HEK293 (cell line): ENCODE data around the gene LIN7C.
A peak's percentile ranks its signal among the peaks of the same experiment; 100 is the strongest.

ENCODE experiments used
- CTCF ChIA-PET: fragments of 350-600 bp; formaldehyde crosslinking; extraction: SDS; loops from one replicate; lab custom pipeline; 2021; ENCODE audit warnings: antibody characterized with exemption; lab: Yijun Ruan, JAX
- POLR2A ChIA-PET: fragments of 300-600 bp; formaldehyde crosslinking; extraction: SDS; loops from one replicate; lab custom pipeline; 2020; ENCODE audit warnings: antibody characterized with exemption, inconsistent platforms; lab: Yijun Ruan, JAX
- H3K27ac ChIP-seq: fragments of 200-500 bp; sonication (Bioruptor generic); 2 replicates; pipeline ENCODE4 v1.5.1; 2014; ENCODE audit warnings: low read depth, low read length, control low read depth, inconsistent platforms; ENCODE audit errors: extremely low read depth
- H3K36me3 ChIP-seq, 2 experiments: fragments of 200-500 bp in 1 of 2; sonication (Bioruptor generic) in 1 of 2; 1 replicate in 1 of 2; 2 replicates in 1 of 2; pipeline ENCODE4 v1.5.1; 2014 to 2017; ENCODE audit warnings: inconsistent platforms in 2 of 2, low read length in 2 of 2; ENCODE audit not compliant: control insufficient read depth in 2 of 2, insufficient read depth in 1 of 2
- H3K4me1 ChIP-seq: fragments of 200-500 bp; sonication (Bioruptor generic); 2 replicates; pipeline ENCODE4 v1.5.1; 2014; ENCODE audit warnings: mild to moderate bottlenecking, low read length, inconsistent platforms; ENCODE audit not compliant: control insufficient read depth, insufficient read depth
- H3K4me3 ChIP-seq: 2 replicates; pipeline ENCODE4 v1.5.1; 2011; ENCODE audit warnings: low read depth, mild to moderate bottlenecking, control low read depth, low read length, moderate library complexity
- H3K9me3 ChIP-seq: fragments of 200-500 bp; sonication (Bioruptor generic); 2 replicates; pipeline ENCODE4 v1.5.1; 2014; ENCODE audit warnings: low read depth, low read length, inconsistent platforms; ENCODE audit not compliant: control insufficient read depth, insufficient read depth
- ELK4 ChIP-seq: IDR thresholded peaks from 2 replicates; pipeline ENCODE4 v1.6.1; 2011; ENCODE audit warnings: mild to moderate bottlenecking, low read depth, low read length, borderline replicate concordance
- HOXD13 ChIP-seq: sonication (generic); formaldehyde crosslinking; IDR thresholded peaks from 2 replicates; pipeline ENCODE4 v1.8.0; 2022; ENCODE audit warnings: missing genetic modification reagents, borderline replicate concordance
- MZF1 ChIP-seq: fragments of 450-650 bp; formaldehyde crosslinking; IDR thresholded peaks from 2 replicates; pipeline ENCODE4 v1.5.1; 2017; ENCODE audit warnings: missing biosample characterization, missing genetic modification characterization, borderline replicate concordance
- PRDM1 ChIP-seq: fragments of 450-650 bp; formaldehyde crosslinking; IDR thresholded peaks from 2 replicates; pipeline ENCODE4; 2016; ENCODE audit warnings: missing biosample characterization, missing genetic modification characterization
- SCRT1 ChIP-seq: fragments of 450-650 bp; formaldehyde crosslinking; IDR thresholded peaks from 2 replicates; pipeline ENCODE4 v1.5.1; 2016; ENCODE audit warnings: missing biosample characterization, missing genetic modification characterization, borderline replicate concordance
- SETDB1 ChIP-seq: IDR thresholded peaks from one replicate; pipeline ENCODE4 v1.6.1; 2017; ENCODE audit warnings: mild to moderate bottlenecking, low read length, moderate library complexity, mixed read lengths; ENCODE audit not compliant: insufficient read length
- SP7 ChIP-seq: fragments of 450-650 bp; formaldehyde crosslinking; IDR thresholded peaks from 2 replicates; pipeline ENCODE4 v1.5.1; 2016; ENCODE audit warnings: missing biosample characterization, missing genetic modification characterization
- YY2 ChIP-seq: fragments of 450-650 bp; formaldehyde crosslinking; IDR thresholded peaks from 2 replicates; pipeline ENCODE4 v1.5.1; 2016; ENCODE audit warnings: missing biosample characterization, missing genetic modification characterization
- ZBTB21 ChIP-seq: fragments of 450-650 bp; formaldehyde crosslinking; IDR thresholded peaks from 2 replicates; pipeline ENCODE4 v1.5.1; 2017; ENCODE audit warnings: missing biosample characterization, missing genetic modification characterization
- ZBTB48 ChIP-seq: fragments of 450-650 bp; formaldehyde crosslinking; IDR thresholded peaks from 2 replicates; pipeline ENCODE4 v1.5.1; 2016; ENCODE audit warnings: missing biosample characterization, missing genetic modification characterization
- ZNF10 ChIP-seq: fragments of 450-650 bp; formaldehyde crosslinking; IDR thresholded peaks from 2 replicates; pipeline ENCODE4 v1.5.1; 2017; ENCODE audit warnings: missing biosample characterization, missing genetic modification characterization
- ZNF114 ChIP-seq: fragments of 450-650 bp; formaldehyde crosslinking; IDR thresholded peaks from 2 replicates; pipeline ENCODE4 v1.5.0; 2017; ENCODE audit warnings: missing biosample characterization, missing genetic modification characterization
- ZNF121 ChIP-seq: fragments of 450-650 bp; formaldehyde crosslinking; IDR thresholded peaks from 2 replicates; pipeline ENCODE4 v1.5.1; 2016; ENCODE audit warnings: missing biosample characterization, missing genetic modification characterization
- ZNF19 ChIP-seq: fragments of 450-650 bp; formaldehyde crosslinking; IDR thresholded peaks from 2 replicates; pipeline ENCODE4; 2016; ENCODE audit warnings: missing biosample characterization, missing genetic modification characterization, low read depth
- ZNF23 ChIP-seq: fragments of 450-650 bp; formaldehyde crosslinking; IDR thresholded peaks from 2 replicates; pipeline ENCODE4 v1.5.1; 2016; ENCODE audit warnings: missing biosample characterization, missing genetic modification characterization, borderline replicate concordance
- ZNF350 ChIP-seq: fragments of 450-650 bp; formaldehyde crosslinking; IDR thresholded peaks from 2 replicates; pipeline ENCODE4 v1.5.0; 2017; ENCODE audit warnings: missing biosample characterization, mild to moderate bottlenecking, missing genetic modification characterization
- ZNF366 ChIP-seq: fragments of 450-650 bp; formaldehyde crosslinking; conservative IDR thresholded peaks from 2 replicates; pipeline ENCODE4 v1.5.1; 2016; ENCODE audit warnings: missing biosample characterization, missing genetic modification characterization
- ZNF37A ChIP-seq: fragments of 450-650 bp; IDR thresholded peaks from 2 replicates; pipeline ENCODE4 v1.5.1; 2018; ENCODE audit warnings: missing biosample characterization, missing genetic modification characterization
- ZNF449 ChIP-seq: fragments of 450-650 bp; formaldehyde crosslinking; IDR thresholded peaks from 2 replicates; pipeline ENCODE4 v1.5.1; 2017; ENCODE audit warnings: missing biosample characterization, mild to moderate bottlenecking, missing genetic modification characterization, moderate library complexity
- ZNF596 ChIP-seq: fragments of 450-650 bp; IDR thresholded peaks from 2 replicates; pipeline ENCODE4 v1.5.0; 2018; ENCODE audit warnings: missing biosample characterization, mild to moderate bottlenecking, missing genetic modification characterization, moderate library complexity
- ZNF701 ChIP-seq: fragments of 450-650 bp; formaldehyde crosslinking; IDR thresholded peaks from 2 replicates; pipeline ENCODE4 v1.5.1; 2016; ENCODE audit warnings: missing biosample characterization, missing genetic modification characterization
- ZNF707 ChIP-seq: fragments of 450-650 bp; formaldehyde crosslinking; IDR thresholded peaks from 2 replicates; pipeline ENCODE4 v1.5.1; 2016; ENCODE audit warnings: missing biosample characterization, missing genetic modification characterization
- ZNF777 ChIP-seq: fragments of 450-650 bp; formaldehyde crosslinking; IDR thresholded peaks from 2 replicates; pipeline ENCODE4 v1.5.1; 2017; ENCODE audit warnings: missing biosample characterization, missing genetic modification characterization, borderline replicate concordance
- ZNF785 ChIP-seq: fragments of 450-650 bp; formaldehyde crosslinking; IDR thresholded peaks from 2 replicates; pipeline ENCODE4 v1.5.1; 2016; ENCODE audit warnings: missing biosample characterization, missing genetic modification characterization
- ZNF837 ChIP-seq: fragments of 450-650 bp; formaldehyde crosslinking; IDR thresholded peaks from 2 replicates; pipeline ENCODE4 v1.5.1; 2016; ENCODE audit warnings: missing biosample characterization, missing genetic modification characterization
- ZSCAN30 ChIP-seq: fragments of 450-650 bp; IDR thresholded peaks from 2 replicates; pipeline ENCODE4 v1.5.1; 2018; ENCODE audit warnings: missing biosample characterization, mild to moderate bottlenecking, missing genetic modification characterization, moderate library complexity

The LIN7C gene

GRCh38 chr11:27481992-27482391 is 24.6 kb downstream of the LIN7C start:
- Histone ChIP-seq H3K4me1 (no peaks in the 10 kb centered on the region), H3K9me3 (no peaks in the 10 kb centered on the region), H3K36me3 (no peaks in the 10 kb centered on the region), H3K27ac (no peak overlapping the region), H3K4me3 (no peak overlapping the region)
- ChIA-PET POLR2A (interaction anchor here (0.7 to 1.4 kb wide), 2 partner anchors 9 to 121 kb away, joined by 5 to 10 read pairs; partner anchors contain the start of gene LGR4), CTCF (interaction anchor here (0.6 to 5.8 kb wide), 7 partner anchors 18 to 612 kb away, joined by 3 to 32 read pairs (median 4); no protein-coding TSS in a partner anchor)
- TF ChIP-seq ZNF596 (tag by site-specific recombination) (peak; percentile 63), ZBTB48 (no peak), ZNF701 (tag by site-specific recombination) (no peak), HOXD13 (CRISPR knock-in tag) (no peak), ZNF114 (tag by site-specific recombination) (no peak)

- H3K27ac ChIP-seq: no peak overlapping the region
- ChIA-PET POLR2A (no interaction called here), CTCF (interaction anchor here (1.1 to 3.8 kb wide), 2 partner anchors 8 to 19 kb away, joined by 3 to 26 read pairs; no protein-coding TSS in a partner anchor)
- no peak overlapping the region for H3K4me3 ChIP-seq
- H3K36me3 ChIP-seq: no peaks in the 10 kb centered on the region
- H3K4me1 ChIP-seq: no peaks in the 10 kb centered on the region
- TF ChIP-seq SETDB1: no peak
- no peak for TF ChIP-seq YY2
- no peak for TF ChIP-seq ZNF19 (tag by site-specific recombination)
- TF ChIP-seq ZNF785 (tag by site-specific recombination): no peak
- no peak for TF ChIP-seq SCRT1 (tag by site-specific recombination)
- TF ChIP-seq ZNF37A (tag by site-specific recombination): no peak
- TF ChIP-seq SP7 (tag by site-specific recombination): no peak
- no peak for TF ChIP-seq ZBTB21 (tag by site-specific recombination)
- TF ChIP-seq ZSCAN30 (tag by site-specific recombination): no peak
- TF ChIP-seq, all 188 proteins: peak for 0
- no peaks in the 10 kb centered on the region for H3K9me3 ChIP-seq
Measured at GRCh38 chr11:27477831-27478230, 28.7 kb downstream of the LIN7C start.

GRCh38 chr11:27477243-27477642 is 29.3 kb downstream of the LIN7C start:
- ChIA-PET CTCF (interaction anchor here (3.8 kb wide), 1 partner anchor 9 kb away, joined by 26 read pairs; no protein-coding TSS in a partner anchor), POLR2A (no interaction called here)

GRCh38 chr11:27475622-27476021 is 30.9 kb downstream of the LIN7C start:
- CTCF ChIA-PET: interaction anchor here (0.7 to 4.0 kb wide), 4 partner anchors 10 to 292 kb away, joined by 3 to 26 read pairs (median 12); no protein-coding TSS in a partner anchor
- POLR2A ChIA-PET: no interaction called here
- no peaks in the 10 kb centered on the region for H3K36me3 ChIP-seq
- TF ChIP-seq ELK4 (no peak), ZNF23 (no peak), ZNF366 (no peak), ZNF707 (tag by site-specific recombination) (no peak), ZNF785 (tag by site-specific recombination) (no peak), ZNF837 (tag by site-specific recombination) (no peak), PRDM1 (tag by site-specific recombination) (no peak), ZNF350 (tag by site-specific recombination) (no peak), MZF1 (tag by site-specific recombination) (no peak), ZNF449 (tag by site-specific recombination) (no peak), ZNF777 (no peak)

More at GRCh38 chr11:27477243-27477642, 29.3 kb downstream of the LIN7C start:
- Histone ChIP-seq H3K4me1 (no peaks in the 10 kb centered on the region), H3K36me3 (no peaks in the 10 kb centered on the region), H3K27ac (no peak overlapping the region), H3K9me3 (no peaks in the 10 kb centered on the region), H3K4me3 (no peak overlapping the region)
- TF ChIP-seq ZNF10 (tag by site-specific recombination) (no peak), ZNF785 (tag by site-specific recombination) (no peak), ZNF121 (tag by site-specific recombination) (peak; percentile 83)

More at GRCh38 chr11:27475622-27476021, 30.9 kb downstream of the LIN7C start:
- Histone ChIP-seq H3K4me1 (no peaks in the 10 kb centered on the region), H3K9me3 (no peaks in the 10 kb centered on the region), H3K27ac (no peak overlapping the region), H3K4me3 (no peak overlapping the region)
